ENCODE measurements around the gene TDRD9. TPM values are rescaled to one million over a fixed set of nuclear protein-coding genes. Genes with fewer than 3 reads are reported as not detected.

TDRD9 gene
- total and polyA plus RNA-seq, 4 donors: 1.1 to 2.7 (median 2.0) TPM

GRCh38 chr14:104051092-104051813, 123.0 kb downstream of the TDRD9 start:
- Histone ChIP-seq H3K9me3 (ENCODE audit: control insufficient read depth, low read length) (no peaks in the 10 kb centered on the region), H3K27ac (ENCODE audit: low read depth in 1 of 2, low read length in 2 of 2) (no peak overlapping the region), H3K27me3 (ENCODE audit: control insufficient read depth in 1 of 2, insufficient read depth in 2 of 2, low read length in 1 of 2) (no peaks in the 10 kb centered on the region), H3K36me3 (ENCODE audit: control insufficient read depth in 1 of 2, insufficient read depth in 2 of 2, low read length in 1 of 2) (no peaks in the 10 kb centered on the region), H3K4me1 (ENCODE audit: control insufficient read depth in 1 of 2, insufficient read depth in 2 of 2, low read length in 2 of 2) (no peaks in the 10 kb centered on the region), H3K4me3 (ENCODE audit: low read length in 2 of 2) (no peak overlapping the region)
- intact Hi-C loops (cut with DNase I): no loop called here
- ATAC-seq (ENCODE audit: low FRiP score): no peak
- DNase-seq: no peak
- WGBS, 2 donors: 80 to 81% methylated on average over 5 of the region's 5 CpGs

- no peak overlapping the region for H3K4me3 ChIP-seq (ENCODE audit: low read length in 2 of 2)
- no peaks in the 10 kb centered on the region for H3K36me3 ChIP-seq (ENCODE audit: control insufficient read depth in 1 of 2, insufficient read depth in 2 of 2, low read length in 1 of 2)
- no peaks in the 10 kb centered on the region for H3K9me3 ChIP-seq (ENCODE audit: control insufficient read depth, low read length)
- intact Hi-C loops (cut with DNase I): no loop called here
- WGBS, 2 donors: 81 to 85% methylated on average over 16 of the region's 16 CpGs
- ATAC-seq (ENCODE audit: low FRiP score): no peak
- H3K27ac ChIP-seq (ENCODE audit: low read depth in 1 of 2, low read length in 2 of 2): no peak overlapping the region
- DNase-seq: no peak
- no peaks in the 10 kb centered on the region for H3K4me1 ChIP-seq (ENCODE audit: control insufficient read depth in 1 of 2, insufficient read depth in 2 of 2, low read length in 2 of 2)
- peaks cover 0 to 2% of the 10 kb centered on the region in 2 donors for H3K27me3 ChIP-seq (ENCODE audit: control insufficient read depth in 1 of 2, insufficient read depth in 2 of 2, low read length in 1 of 2)
These were observed 126.1 kb downstream of the TDRD9 start for GRCh38 chr14:104054222-104054905.

- WGBS, 2 donors: 78 to 79% methylated on average over 1 of the region's 1 CpG
- Histone ChIP-seq H3K9me3 (ENCODE audit: control insufficient read depth, low read length) (peaks cover 7% of the 10 kb centered on the region), H3K4me3 (ENCODE audit: low read length in 2 of 2) (no peak overlapping the region), H3K4me1 (ENCODE audit: control insufficient read depth in 1 of 2, insufficient read depth in 2 of 2, low read length in 2 of 2) (no peaks in the 10 kb centered on the region), H3K27me3 (ENCODE audit: control insufficient read depth in 1 of 2, insufficient read depth in 2 of 2, low read length in 1 of 2) (peaks cover 0 to 2% of the 10 kb centered on the region in 2 donors), H3K27ac (ENCODE audit: low read depth in 1 of 2, low read length in 2 of 2) (no peak overlapping the region), H3K36me3 (ENCODE audit: control insufficient read depth in 1 of 2, insufficient read depth in 2 of 2, low read length in 1 of 2) (no peaks in the 10 kb centered on the region)
- ATAC-seq (ENCODE audit: low FRiP score): no peak
- no peak for DNase-seq
- intact Hi-C loops (cut with DNase I): no loop called here
These were observed 134.0 kb downstream of the TDRD9 start for GRCh38 chr14:104062281-104062680.

DNA sequence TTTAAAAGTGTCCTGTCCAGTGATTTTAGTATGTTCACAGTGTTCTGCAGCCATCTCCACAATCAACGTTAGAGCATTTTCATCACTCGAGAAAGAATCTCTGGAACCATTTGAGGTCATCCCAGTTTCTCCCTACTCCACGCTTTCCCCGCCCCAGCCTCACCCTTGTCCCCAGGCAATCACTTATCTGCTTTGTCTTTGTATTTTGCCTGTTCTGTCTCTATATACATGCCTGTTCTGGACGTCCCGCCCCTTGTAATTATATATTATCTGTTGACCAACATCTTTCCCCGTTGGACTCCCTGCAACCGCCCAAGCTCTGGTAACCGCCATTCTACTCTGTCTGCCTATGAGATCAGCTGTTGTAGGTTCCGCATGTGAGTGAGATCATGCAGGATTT, 135.7 kb downstream of the TDRD9 start:
- Histone ChIP-seq H3K36me3 (ENCODE audit: control insufficient read depth in 1 of 2, insufficient read depth in 2 of 2, low read length in 1 of 2) (no peaks in the 10 kb centered on the region), H3K27ac (ENCODE audit: low read depth in 1 of 2, low read length in 2 of 2) (no peak overlapping the region), H3K9me3 (ENCODE audit: control insufficient read depth, low read length) (peaks cover 9% of the 10 kb centered on the region), H3K27me3 (ENCODE audit: control insufficient read depth in 1 of 2, insufficient read depth in 2 of 2, low read length in 1 of 2) (no peaks in the 10 kb centered on the region), H3K4me3 (ENCODE audit: low read length in 2 of 2) (no peak overlapping the region), H3K4me1 (ENCODE audit: control insufficient read depth in 1 of 2, insufficient read depth in 2 of 2, low read length in 2 of 2) (no peaks in the 10 kb centered on the region)
- 76 to 80% methylated on average over 10 of the region's 10 CpGs for WGBS, 2 donors
- ATAC-seq (ENCODE audit: low FRiP score) (no peak), DNase-seq (no peak)
- intact Hi-C loops (cut with DNase I): no loop called here

DNA sequence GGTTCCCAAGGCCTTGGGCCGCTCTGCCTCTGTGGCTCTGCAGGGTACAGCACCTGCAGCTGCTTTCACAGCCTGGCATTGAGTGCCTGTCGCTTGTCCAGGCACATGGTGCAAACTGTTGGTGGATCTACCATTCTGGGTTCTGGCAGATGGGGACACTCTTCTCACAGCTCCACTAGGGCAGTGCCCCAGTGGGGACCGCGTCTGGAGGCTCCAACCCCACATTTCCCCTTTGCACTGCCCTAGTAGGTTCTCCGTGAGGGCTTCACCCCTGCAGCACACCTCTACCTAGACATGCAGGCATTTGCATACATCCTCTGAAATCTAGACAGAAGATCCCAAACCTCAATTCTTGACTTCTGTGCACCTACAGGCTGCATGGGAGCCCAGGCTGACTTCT, 138.0 kb downstream of the TDRD9 start:
- Histone ChIP-seq H3K4me3 (ENCODE audit: low read length in 2 of 2) (no peak overlapping the region), H3K27me3 (ENCODE audit: control insufficient read depth in 1 of 2, insufficient read depth in 2 of 2, low read length in 1 of 2) (peaks cover 0 to 2% of the 10 kb centered on the region in 2 donors), H3K9me3 (ENCODE audit: control insufficient read depth, low read length) (peaks cover 9% of the 10 kb centered on the region), H3K36me3 (ENCODE audit: control insufficient read depth in 1 of 2, insufficient read depth in 2 of 2, low read length in 1 of 2) (no peaks in the 10 kb centered on the region), H3K4me1 (ENCODE audit: control insufficient read depth in 1 of 2, insufficient read depth in 2 of 2, low read length in 2 of 2) (no peaks in the 10 kb centered on the region), H3K27ac (ENCODE audit: low read depth in 1 of 2, low read length in 2 of 2) (no peak overlapping the region)
- no peak for ATAC-seq (ENCODE audit: low FRiP score)
- WGBS, 2 donors: 78 to 85% methylated on average over 5 of the region's 5 CpGs
- intact Hi-C loops (cut with DNase I): no loop called here
- no peak for DNase-seq

GRCh38 chr14:104066719-104067295, 138.6 kb downstream of the TDRD9 start:
- no peak for ATAC-seq (ENCODE audit: low FRiP score)
- peaks cover 9% of the 10 kb centered on the region for H3K9me3 ChIP-seq (ENCODE audit: control insufficient read depth, low read length)
- no peak overlapping the region for H3K27ac ChIP-seq (ENCODE audit: low read depth in 1 of 2, low read length in 2 of 2)
- peaks cover 0 to 2% of the 10 kb centered on the region in 2 donors for H3K27me3 ChIP-seq (ENCODE audit: control insufficient read depth in 1 of 2, insufficient read depth in 2 of 2, low read length in 1 of 2)
- H3K36me3 ChIP-seq (ENCODE audit: control insufficient read depth in 1 of 2, insufficient read depth in 2 of 2, low read length in 1 of 2): no peaks in the 10 kb centered on the region
- intact Hi-C loops (cut with DNase I): no loop called here
- 72 to 76% methylated on average over 4 of the region's 4 CpGs for WGBS, 2 donors
- H3K4me1 ChIP-seq (ENCODE audit: control insufficient read depth in 1 of 2, insufficient read depth in 2 of 2, low read length in 2 of 2): no peaks in the 10 kb centered on the region
- DNase-seq: no peak
- H3K4me3 ChIP-seq (ENCODE audit: low read length in 2 of 2): no peak overlapping the region

DNA sequence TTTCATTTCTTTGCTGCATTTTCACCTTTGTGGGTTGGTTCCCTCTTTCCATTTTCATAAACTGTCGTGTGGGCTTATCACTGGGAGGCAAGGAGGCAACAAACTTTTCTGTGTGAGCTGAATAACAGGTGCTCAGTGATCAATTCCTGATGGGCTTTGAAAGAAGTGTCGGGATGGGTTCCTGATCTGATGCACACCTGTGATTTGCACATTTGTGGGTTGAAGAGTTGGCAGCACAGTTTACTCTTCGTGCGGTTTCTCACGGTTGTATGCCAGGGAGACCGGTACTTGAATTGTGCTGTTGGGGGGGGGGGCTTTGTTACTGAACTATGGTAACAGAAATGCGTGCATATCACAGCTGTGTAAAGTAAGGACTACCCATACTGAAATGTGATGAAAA, 141.3 kb downstream of the TDRD9 start:
- no peak overlapping the region for H3K4me3 ChIP-seq (ENCODE audit: low read length in 2 of 2)
- no peaks in the 10 kb centered on the region for H3K36me3 ChIP-seq (ENCODE audit: control insufficient read depth in 1 of 2, insufficient read depth in 2 of 2, low read length in 1 of 2)
- DNase-seq: no peak
- 86 to 89% methylated on average over 7 of the region's 7 CpGs for WGBS, 2 donors
- no peak for ATAC-seq (ENCODE audit: low FRiP score)
- peaks cover 14% of the 10 kb centered on the region for H3K9me3 ChIP-seq (ENCODE audit: control insufficient read depth, low read length)
- peaks cover 5% of the 10 kb centered on the region in 2 donors for H3K27me3 ChIP-seq (ENCODE audit: control insufficient read depth in 1 of 2, insufficient read depth in 2 of 2, low read length in 1 of 2)
- intact Hi-C loops (cut with DNase I): no loop called here
- no peak overlapping the region for H3K27ac ChIP-seq (ENCODE audit: low read depth in 1 of 2, low read length in 2 of 2)
- H3K4me1 ChIP-seq (ENCODE audit: control insufficient read depth in 1 of 2, insufficient read depth in 2 of 2, low read length in 2 of 2): no peaks in the 10 kb centered on the region

DNA sequence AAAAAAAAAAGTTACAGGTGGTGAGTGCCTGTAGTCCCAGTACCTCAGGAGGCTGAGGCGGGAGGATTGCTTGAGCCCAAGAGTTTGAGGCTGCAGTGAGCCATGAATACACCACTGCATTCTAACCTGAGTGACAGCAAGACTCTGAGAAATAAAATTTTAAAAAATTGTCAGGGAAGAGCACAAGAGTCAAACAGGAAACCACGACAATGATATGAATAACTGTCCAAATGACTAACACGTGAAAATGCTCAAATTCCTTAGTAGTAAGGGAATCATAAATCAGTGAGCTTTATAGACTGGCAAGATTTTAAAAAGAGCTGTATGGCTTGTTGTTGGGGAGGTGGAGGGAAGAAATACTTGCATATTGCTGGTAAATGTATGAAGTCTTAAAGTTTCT, 144.3 kb downstream of the TDRD9 start:
- DNase-seq (no peak), ATAC-seq (ENCODE audit: low FRiP score) (no peak)
- intact Hi-C loops (cut with DNase I): no loop called here
- Histone ChIP-seq H3K36me3 (ENCODE audit: control insufficient read depth in 1 of 2, insufficient read depth in 2 of 2, low read length in 1 of 2) (no peaks in the 10 kb centered on the region), H3K27ac (ENCODE audit: low read depth in 1 of 2, low read length in 2 of 2) (no peak overlapping the region), H3K4me1 (ENCODE audit: control insufficient read depth in 1 of 2, insufficient read depth in 2 of 2, low read length in 2 of 2) (no peaks in the 10 kb centered on the region), H3K9me3 (ENCODE audit: control insufficient read depth, low read length) (peaks cover 7% of the 10 kb centered on the region), H3K27me3 (ENCODE audit: control insufficient read depth in 1 of 2, insufficient read depth in 2 of 2, low read length in 1 of 2) (peaks cover 5% of the 10 kb centered on the region in 2 donors), H3K4me3 (ENCODE audit: low read length in 2 of 2) (no peak overlapping the region)
- 56 to 63% methylated on average over 3 of the region's 3 CpGs for WGBS, 2 donors

- DNase-seq: no peak
- H3K27me3 ChIP-seq (ENCODE audit: control insufficient read depth in 1 of 2, insufficient read depth in 2 of 2, low read length in 1 of 2): peaks cover 5% of the 10 kb centered on the region in 2 donors
- intact Hi-C loops (cut with DNase I): no loop called here
- H3K9me3 ChIP-seq (ENCODE audit: control insufficient read depth, low read length): peaks cover 4% of the 10 kb centered on the region
- H3K4me3 ChIP-seq (ENCODE audit: low read length in 2 of 2): no peak overlapping the region
- H3K27ac ChIP-seq (ENCODE audit: low read depth in 1 of 2, low read length in 2 of 2): no peak overlapping the region
- H3K4me1 ChIP-seq (ENCODE audit: control insufficient read depth in 1 of 2, insufficient read depth in 2 of 2, low read length in 2 of 2): no peaks in the 10 kb centered on the region
- no peaks in the 10 kb centered on the region for H3K36me3 ChIP-seq (ENCODE audit: control insufficient read depth in 1 of 2, insufficient read depth in 2 of 2, low read length in 1 of 2)
- ATAC-seq (ENCODE audit: low FRiP score): no peak
- 64 to 69% methylated on average over 4 of the region's 4 CpGs for WGBS, 2 donors
These were observed 145.5 kb downstream of the TDRD9 start for GRCh38 chr14:104073764-104074163.
